Keratinocyte (primary cell): ENCODE results near the gene ZNF443. TPM values are rescaled to one million over a fixed set of nuclear protein-coding genes. Genes with fewer than 3 reads are reported as not detected.
"Not testable (repeated sequence)": the region's sequence is repeated elsewhere in the genome, so short reads cannot be mapped to it uniquely, and the experiment has no call there.

ENCODE experiments used
- DNase-seq: peaks from one replicate; pipeline ENCODE4 v3.0.0-alpha.2; 2011; ENCODE audit warnings: low read depth, missing footprints, low spot score
- FAIRE-seq: peaks from 2 replicates; lab custom pipeline; 2011; peaks lifted over from hg19 to GRCh38; lab: Jason Lieb, UNC
- H2AFZ ChIP-seq: 2 replicates; pipeline ENCODE4 v1.6.0; 2012; ENCODE audit warnings: low read length, control low read depth, inconsistent platforms; ENCODE audit not compliant: control insufficient read depth
- H3K27ac ChIP-seq: 2 replicates; pipeline ENCODE4 v1.5.1; 2011; ENCODE audit warnings: low read length; ENCODE audit not compliant: control insufficient read depth, insufficient read depth
- H3K27me3 ChIP-seq: 3 replicates; pipeline ENCODE4 v1.6.0; 2011; ENCODE audit warnings: low read length; ENCODE audit not compliant: control insufficient read depth, insufficient read depth; ENCODE audit errors: extremely low read depth
- H3K36me3 ChIP-seq, 2 experiments: 2 replicates in 1 of 2; 3 replicates in 1 of 2; pipeline ENCODE4 v1.5.1; 2011; ENCODE audit warnings: low read length in 2 of 2, mild to moderate bottlenecking in 1 of 2; ENCODE audit not compliant: control insufficient read depth in 2 of 2, insufficient read depth in 2 of 2; ENCODE audit errors: extremely low read depth in 1 of 2
- H3K4me1 ChIP-seq: 3 replicates; pipeline ENCODE4 v1.5.1; 2011; ENCODE audit warnings: low read length; ENCODE audit not compliant: control insufficient read depth, insufficient read depth; ENCODE audit errors: extremely low read depth
- H3K4me2 ChIP-seq: 3 replicates; pipeline ENCODE4 v1.6.0; 2011; ENCODE audit warnings: low read depth, low read length; ENCODE audit not compliant: control insufficient read depth, insufficient read depth; ENCODE audit errors: extremely low read depth
- H3K4me3 ChIP-seq, 3 experiments: fragments of 200-600 bp in 1 of 3; sonication (generic) in 1 of 3; 2 replicates in 2 of 3; 3 replicates in 1 of 3; pipeline ENCODE4 v1.5.1; 2011 to 2016; ENCODE audit warnings: low read length in 3 of 3, mild to moderate bottlenecking in 3 of 3, control low read depth in 2 of 3, inconsistent platforms in 1 of 3, low read depth in 1 of 3, mixed read lengths in 1 of 3, mixed run types in 1 of 3, moderate library complexity in 1 of 3; ENCODE audit not compliant: control insufficient read depth in 2 of 3, insufficient read depth in 2 of 3; ENCODE audit errors: extremely low read depth in 1 of 3
- H3K79me2 ChIP-seq: 2 replicates; pipeline ENCODE4 v1.6.0; 2012; ENCODE audit warnings: low read length; ENCODE audit not compliant: control insufficient read depth, insufficient read depth
- H3K9ac ChIP-seq: 3 replicates; pipeline ENCODE4 v1.6.0; 2011; ENCODE audit warnings: low read length; ENCODE audit not compliant: control insufficient read depth, insufficient read depth; ENCODE audit errors: extremely low read depth
- H3K9me1 ChIP-seq: 3 replicates; pipeline ENCODE4 v1.6.0; 2011; ENCODE audit warnings: low read length; ENCODE audit not compliant: control insufficient read depth, insufficient read depth; ENCODE audit errors: extremely low read depth
- H3K9me3 ChIP-seq: 2 replicates; pipeline ENCODE4 v1.5.1; 2012; ENCODE audit warnings: low read depth, low read length; ENCODE audit not compliant: control insufficient read depth
- H4K20me1 ChIP-seq: 3 replicates; pipeline ENCODE4 v1.6.0; 2011; ENCODE audit warnings: low read length; ENCODE audit not compliant: control insufficient read depth, insufficient read depth; ENCODE audit errors: extremely low read depth
- CTCF ChIP-seq, 3 experiments: IDR thresholded peaks in 1 of 3; conservative IDR thresholded peaks in 1 of 3; optimal IDR thresholded peaks in 1 of 3; 2 replicates in 2 of 3; 3 replicates in 1 of 3; pipeline versions ENCODE3 to v1.5.1; 2011; ENCODE audit warnings: low read length in 3 of 3, mild to moderate bottlenecking in 3 of 3, moderate library complexity in 2 of 3, control low read depth in 1 of 3, inconsistent platforms in 1 of 3; ENCODE audit not compliant: insufficient read depth in 2 of 3; ENCODE audit errors: extremely low read depth in 1 of 3
- EZH2 ChIP-seq: IDR thresholded peaks from one replicate; pipeline ENCODE4 v1.6.1; 2012; ENCODE audit warnings: inconsistent platforms, mild to moderate bottlenecking, low read length, moderate library complexity
- dilution Hi-C: fragments of 300-500 bp; cut with MboI; formaldehyde crosslinking; loops from one replicate; pipeline ENCODE4 v1.7.0; 2020; ENCODE audit warnings: low sequenced_read_pairs; ENCODE audit not compliant: extremely low pct_ligation_motif_present
- polyA plus RNA-seq, 5 experiments: library from polyadenylated mRNA; depleted of rRNA in 3 of 5; stranded (reverse) in 3 of 5; stranded (forward) in 1 of 5; unstranded in 1 of 5; fragments of >200 nt; gene quantifications; 1 replicate in 1 of 5; 2 replicates in 3 of 5; 3 replicates in 1 of 5; pipeline versions ENCODE4 v1.2.1 to v1.2.3, GENCODE V29; 2011 to 2012; ENCODE audit warnings: missing spikeins in 2 of 5, low read depth in 1 of 5, low replicate concordance in 1 of 5

ZNF443 gene
- polyA plus RNA-seq, 1 donor (not counting 4 experiments of a cell fraction or from before 2014, with no cell fraction given) = 3.1 TPM

GRCh38 chr19:12478234-12478941 is 37.6 kb upstream of the ZNF443 start:
- dilution Hi-C loops = no loop called here

GRCh38 chr19:12467651-12468050 is 26.8 kb upstream of the ZNF443 start:
- H3K27ac ChIP-seq, H4K20me1 ChIP-seq, H3K4me3 ChIP-seq, H3K79me2 ChIP-seq, H3K9me1 ChIP-seq, dilution Hi-C loops, H2AFZ ChIP-seq, H3K36me3 ChIP-seq, H3K9ac ChIP-seq, H3K27me3 ChIP-seq, FAIRE-seq, DNase-seq, H3K4me2 ChIP-seq, H3K9me3 ChIP-seq, H3K4me1 ChIP-seq: not testable (repeated sequence)

More at GRCh38 chr19:12478234-12478941, 37.6 kb upstream of the ZNF443 start:
- no peak overlapping the region for H3K9ac ChIP-seq
- H3K9me3 ChIP-seq = no peaks in the 10 kb centered on the region
- H3K4me2 ChIP-seq = no peak overlapping the region
- H3K9me1 ChIP-seq = no peaks in the 10 kb centered on the region
- TF ChIP-seq CTCF (optimal IDR thresholded peaks at IDR 0.05 in 1 of 3, IDR thresholded peaks at IDR 0.05 in 1 of 3, conservative IDR thresholded peaks at IDR 0.05 in 1 of 3; ENCODE audit: extremely low read depth in 1 of 3, insufficient read depth in 2 of 3, low read length in 3 of 3) (no peak), EZH2 (no peak)
- no peak for DNase-seq
- no peaks in the 10 kb centered on the region for H3K36me3 ChIP-seq
- H3K27me3 ChIP-seq = no peaks in the 10 kb centered on the region
- no peak overlapping the region for H3K4me3 ChIP-seq
- H3K4me1 ChIP-seq = no peaks in the 10 kb centered on the region
- no peaks in the 10 kb centered on the region for H4K20me1 ChIP-seq
- no peak overlapping the region for H3K27ac ChIP-seq
- FAIRE-seq = no peak
- peaks cover 5% of the 10 kb centered on the region for H3K79me2 ChIP-seq
- H2AFZ ChIP-seq = no peak overlapping the region

- H3K27me3 ChIP-seq = no peaks in the 10 kb centered on the region
- no peaks in the 10 kb centered on the region for H3K9me1 ChIP-seq
- dilution Hi-C loops = no loop called here
- H3K4me3 ChIP-seq = no peak overlapping the region
- no peak overlapping the region for H3K4me2 ChIP-seq
- peaks cover 2 to 3% of the 10 kb centered on the region in 2 experiments for H3K36me3 ChIP-seq
- H3K9ac ChIP-seq = no peak overlapping the region
- H3K9me3 ChIP-seq = peaks cover 11% of the 10 kb centered on the region
- H4K20me1 ChIP-seq = no peaks in the 10 kb centered on the region
- no peaks in the 10 kb centered on the region for H3K4me1 ChIP-seq
- H2AFZ ChIP-seq = no peak overlapping the region
- FAIRE-seq = no peak
- no peak for DNase-seq
- H3K79me2 ChIP-seq = no peaks in the 10 kb centered on the region
- H3K27ac ChIP-seq = no peak overlapping the region
- TF ChIP-seq EZH2 (no peak), CTCF (optimal IDR thresholded peaks at IDR 0.05 in 1 of 3, IDR thresholded peaks at IDR 0.05 in 1 of 3, conservative IDR thresholded peaks at IDR 0.05 in 1 of 3; ENCODE audit: extremely low read depth in 1 of 3, insufficient read depth in 2 of 3, low read length in 3 of 3) (no peak)
These were observed 24.4 kb upstream of the ZNF443 start for GRCh38 chr19:12465211-12465610.
